IgD-negative memory B cell (primary cell): ENCODE measurements around the gene OR8D1. TPM values are rescaled to one million over a fixed set of nuclear protein-coding genes. Genes with fewer than 3 reads are reported as not detected.

Experiments used
- H3K27ac Mint-ChIP-seq, 3 donors: one replicate each; pipeline ENCODE4 v1.8.0; 2020 to 2022; ENCODE audit warnings: mild to moderate bottlenecking in 3 of 3, mixed read lengths in 3 of 3, moderate library complexity in 1 of 3
- H3K27me3 Mint-ChIP-seq: one replicate; pipeline ENCODE4 v1.8.0; 2021; ENCODE audit warnings: mixed read lengths
- H3K36me3 Mint-ChIP-seq: one replicate; pipeline ENCODE4 v1.8.0; 2020; ENCODE audit warnings: mild to moderate bottlenecking, mixed read lengths
- H3K4me1 Mint-ChIP-seq, 3 donors: one replicate each; pipeline ENCODE4 v1.8.0; 2020 to 2022; ENCODE audit warnings: mixed read lengths in 3 of 3, mild to moderate bottlenecking in 1 of 3
- H3K4me3 Mint-ChIP-seq, 4 donors: one replicate each; pipeline ENCODE4 v1.8.0; 2020 to 2022; ENCODE audit warnings: mild to moderate bottlenecking in 4 of 4, mixed read lengths in 4 of 4, moderate library complexity in 3 of 4
- H3K9me3 Mint-ChIP-seq, 3 donors: one replicate each; pipeline ENCODE4 v1.8.0; 2020 to 2021; ENCODE audit warnings: mixed read lengths in 3 of 3, mild to moderate bottlenecking in 1 of 3
- polyA plus RNA-seq: library from polyadenylated mRNA; unstranded; fragments of 300-500 nt; fragmentation: Illumina TruSeq; gene quantifications from one replicate; pipeline ENCODE4 v1.2.3, GENCODE V29; 2021

OR8D1 gene
- not detected for polyA plus RNA-seq

DNA sequence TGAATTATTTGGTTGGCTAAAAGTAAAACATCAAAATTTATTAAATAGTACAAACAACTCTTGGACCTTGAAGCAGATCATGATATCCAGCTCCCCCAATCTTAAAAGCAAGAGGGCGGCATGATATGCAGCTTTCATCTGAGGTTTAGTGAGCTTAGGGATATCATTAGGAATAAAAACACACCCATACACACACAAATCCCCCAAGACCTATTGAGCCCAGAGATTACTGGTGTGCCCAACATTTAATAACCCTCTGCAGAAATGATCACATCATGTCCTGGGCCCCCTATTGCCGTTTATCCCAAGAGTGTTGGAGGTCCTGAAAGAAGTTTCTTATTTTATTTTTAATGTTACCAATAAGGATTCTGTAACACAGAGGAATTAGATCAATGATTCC, at the start of gene OR8D1:
TSS of gene OR8D1 (minus strand) at position 101 of the 400 bp plus-strand sequence. CDS start 3,183 bp downstream, outside the sequence.
- no peak within 1 kb of the TSS for H3K27ac Mint-ChIP-seq
- H3K4me3 Mint-ChIP-seq: no peak within 1 kb of the TSS
- no peaks in the 10 kb centered on the region for H3K4me1 Mint-ChIP-seq
- H3K27me3 Mint-ChIP-seq: peaks cover 6% of the 10 kb centered on the region
- peaks cover 0 to 7% (median 0%) of the 10 kb centered on the region in 3 donors for H3K9me3 Mint-ChIP-seq
- H3K36me3 Mint-ChIP-seq: no peaks in the 10 kb centered on the region

DNA sequence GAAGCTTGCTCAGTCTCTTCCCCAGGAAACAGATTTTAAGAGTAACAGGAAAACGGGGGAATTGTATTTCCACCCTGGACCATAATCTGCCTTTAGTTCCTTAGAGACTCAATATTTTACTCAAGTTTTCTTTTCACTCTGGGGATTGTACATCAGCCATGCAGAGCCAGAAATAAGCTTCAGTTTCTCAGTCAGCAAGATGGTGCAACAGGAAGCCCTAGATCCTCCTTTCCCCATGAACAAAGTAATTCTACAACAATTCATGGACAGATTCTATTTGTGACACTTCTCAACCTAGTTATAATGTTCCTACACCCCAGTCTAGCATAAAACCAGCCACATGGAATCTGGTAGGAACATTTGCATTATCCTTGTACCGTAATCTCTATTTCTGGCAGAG, 45.8 kb upstream of the OR8D1 start:
- H3K4me3 Mint-ChIP-seq: no peak overlapping the region
- peaks cover 0 to 2% (median 2%) of the 10 kb centered on the region in 3 donors for H3K9me3 Mint-ChIP-seq
- no peaks in the 10 kb centered on the region for H3K36me3 Mint-ChIP-seq
- no peaks in the 10 kb centered on the region for H3K27me3 Mint-ChIP-seq
- H3K27ac Mint-ChIP-seq: no peak overlapping the region
- peaks cover 0 to 7% (median 3%) of the 10 kb centered on the region in 3 donors for H3K4me1 Mint-ChIP-seq

DNA sequence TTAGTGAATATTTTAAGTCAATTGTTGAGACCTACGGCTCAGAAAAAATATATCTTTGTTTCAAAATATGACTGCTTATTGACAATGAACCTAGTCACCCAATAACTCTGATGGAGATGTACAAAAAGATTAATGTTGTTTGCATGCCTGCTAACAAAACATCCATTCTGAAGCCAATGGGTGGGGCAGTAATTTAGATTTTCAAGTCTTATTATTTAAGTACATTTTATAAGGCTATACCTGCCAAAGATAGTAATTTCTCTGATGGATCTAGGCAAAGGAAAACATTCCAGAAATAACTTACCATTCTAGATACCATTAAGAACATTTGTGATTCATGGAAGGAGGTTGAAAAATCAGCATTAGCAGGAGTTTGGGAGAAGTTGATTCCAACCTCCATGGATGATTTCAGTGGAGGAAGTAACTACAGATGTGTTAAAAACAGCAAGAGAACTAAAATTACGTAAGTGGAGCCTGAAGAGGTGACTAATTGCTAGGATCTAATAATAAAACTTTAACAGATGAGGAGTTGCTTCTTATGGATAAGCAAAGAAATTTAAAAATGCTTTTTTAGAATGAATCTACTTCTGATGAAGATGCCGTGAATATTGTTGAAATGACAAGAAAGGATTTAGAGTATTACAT, 32.7 kb upstream of the OR8D1 start:
- Mint-ChIP-seq H3K4me1 (no peaks in the 10 kb centered on the region), H3K4me3 (no peak overlapping the region), H3K9me3 (peaks cover 2 to 7% (median 6%) of the 10 kb centered on the region in 3 donors), H3K36me3 (no peaks in the 10 kb centered on the region), H3K27me3 (peaks cover 2% of the 10 kb centered on the region), H3K27ac (no peak overlapping the region)

DNA sequence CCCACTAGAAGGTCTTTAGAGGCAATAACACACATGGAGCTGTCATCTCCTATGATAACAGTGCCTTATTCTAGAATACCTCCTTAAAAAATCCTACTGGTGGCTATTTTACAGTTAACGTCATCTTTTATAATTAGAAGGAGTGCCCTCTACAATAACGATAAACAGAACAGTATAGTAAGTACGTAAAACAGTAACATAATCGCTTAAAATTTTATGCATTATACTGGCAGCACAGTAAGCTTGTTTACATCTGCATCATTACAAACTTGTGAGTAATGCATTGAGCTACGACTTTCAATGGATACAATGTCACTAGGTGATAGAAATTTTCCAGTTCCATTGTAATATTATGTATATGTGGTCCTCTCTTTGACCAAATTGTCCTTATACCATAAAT, 30.6 kb upstream of the OR8D1 start:
- H3K4me3 Mint-ChIP-seq: no peak overlapping the region
- no peak overlapping the region for H3K27ac Mint-ChIP-seq
- peaks cover 2% of the 10 kb centered on the region for H3K27me3 Mint-ChIP-seq
- H3K9me3 Mint-ChIP-seq: peaks cover 0 to 6% (median 2%) of the 10 kb centered on the region in 3 donors
- H3K36me3 Mint-ChIP-seq: no peaks in the 10 kb centered on the region
- peaks cover 0 to 6% (median under 1%) of the 10 kb centered on the region in 3 donors for H3K4me1 Mint-ChIP-seq

DNA sequence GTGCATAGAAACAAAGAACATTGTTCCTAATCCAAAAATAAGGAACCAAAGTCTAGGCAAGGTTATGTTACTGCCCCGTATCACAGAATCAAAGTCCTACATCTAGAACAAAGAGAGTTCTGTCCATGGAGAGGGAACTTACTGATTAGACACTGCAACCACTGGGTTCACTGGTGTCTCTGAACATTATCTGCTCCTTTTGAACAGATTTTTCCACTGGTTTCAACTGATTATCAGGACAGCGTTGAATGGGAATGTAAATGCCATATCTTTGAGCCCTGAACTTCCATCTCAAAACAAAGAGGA, 26.3 kb upstream of the OR8D1 start:
- peaks cover 0 to 11% (median 3%) of the 10 kb centered on the region in 3 donors for H3K4me1 Mint-ChIP-seq
- H3K27me3 Mint-ChIP-seq: peaks cover 2% of the 10 kb centered on the region
- H3K36me3 Mint-ChIP-seq: no peaks in the 10 kb centered on the region
- H3K27ac Mint-ChIP-seq: no peak overlapping the region
- no peaks in the 10 kb centered on the region for H3K9me3 Mint-ChIP-seq
- no peak overlapping the region for H3K4me3 Mint-ChIP-seq

DNA sequence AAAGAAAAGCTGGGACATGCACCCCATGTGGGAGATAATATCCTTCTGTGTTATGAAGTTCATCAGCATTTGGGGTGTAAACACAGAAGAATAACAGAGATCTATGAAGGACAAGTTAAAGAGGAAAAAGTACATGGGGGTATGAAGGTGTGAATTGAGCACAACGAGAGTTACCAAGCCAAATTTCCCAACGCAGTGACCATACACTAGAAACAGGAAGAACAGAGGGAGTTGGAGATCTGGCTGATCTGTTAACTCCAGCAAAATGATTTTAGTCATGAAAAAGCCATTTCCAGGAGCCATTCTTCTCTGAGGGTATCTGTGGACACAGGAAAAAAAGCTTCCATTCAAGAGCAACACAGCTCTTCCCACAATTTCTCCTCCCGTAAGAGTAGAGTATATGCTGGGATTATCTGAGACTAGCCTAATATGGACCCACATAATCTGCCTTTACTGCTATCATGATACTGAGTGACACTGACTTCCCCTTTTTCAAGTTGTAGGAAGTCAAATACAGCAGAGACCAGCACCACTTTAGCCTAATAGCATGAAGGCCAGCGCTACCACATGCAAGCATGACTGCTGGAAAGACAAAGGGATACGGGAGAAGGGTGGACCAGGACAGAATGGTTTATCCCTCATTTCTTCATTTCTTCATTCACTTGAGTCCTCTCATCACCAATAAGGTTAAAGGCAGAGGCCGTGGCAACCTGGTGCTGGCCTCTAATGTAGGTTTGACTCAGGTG, 25.8 kb upstream of the OR8D1 start:
- Mint-ChIP-seq H3K9me3 (no peaks in the 10 kb centered on the region), H3K27ac (no peak overlapping the region), H3K4me1 (peaks cover 0 to 11% (median 3%) of the 10 kb centered on the region in 3 donors), H3K4me3 (no peak overlapping the region), H3K27me3 (no peaks in the 10 kb centered on the region), H3K36me3 (no peaks in the 10 kb centered on the region)

DNA sequence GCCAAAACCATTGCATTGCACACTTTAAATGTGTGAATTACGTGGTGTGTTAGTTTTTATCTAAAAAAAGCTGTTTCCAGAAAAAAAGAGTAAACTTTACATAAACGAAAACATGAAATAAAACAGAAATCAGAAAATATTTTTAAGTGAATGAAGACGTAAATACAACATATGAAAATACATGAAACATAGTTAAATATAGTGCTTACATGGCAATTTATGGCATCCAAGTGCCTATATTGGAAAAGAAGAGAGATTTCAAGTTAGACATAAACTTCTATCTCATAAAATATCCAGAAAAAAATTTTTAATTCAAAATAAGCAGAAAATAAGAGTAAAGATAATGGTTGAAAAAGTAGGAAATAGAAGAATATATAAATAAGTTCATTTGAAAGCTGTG, 18.1 kb upstream of the OR8D1 start:
- Mint-ChIP-seq H3K36me3 (no peaks in the 10 kb centered on the region), H3K4me3 (peak overlapping the region in 1 of 4 donors; percentile 29), H3K4me1 (peaks cover 20 to 32% (median 27%) of the 10 kb centered on the region in 3 donors), H3K27ac (no peak overlapping the region), H3K9me3 (no peaks in the 10 kb centered on the region), H3K27me3 (no peaks in the 10 kb centered on the region)

DNA sequence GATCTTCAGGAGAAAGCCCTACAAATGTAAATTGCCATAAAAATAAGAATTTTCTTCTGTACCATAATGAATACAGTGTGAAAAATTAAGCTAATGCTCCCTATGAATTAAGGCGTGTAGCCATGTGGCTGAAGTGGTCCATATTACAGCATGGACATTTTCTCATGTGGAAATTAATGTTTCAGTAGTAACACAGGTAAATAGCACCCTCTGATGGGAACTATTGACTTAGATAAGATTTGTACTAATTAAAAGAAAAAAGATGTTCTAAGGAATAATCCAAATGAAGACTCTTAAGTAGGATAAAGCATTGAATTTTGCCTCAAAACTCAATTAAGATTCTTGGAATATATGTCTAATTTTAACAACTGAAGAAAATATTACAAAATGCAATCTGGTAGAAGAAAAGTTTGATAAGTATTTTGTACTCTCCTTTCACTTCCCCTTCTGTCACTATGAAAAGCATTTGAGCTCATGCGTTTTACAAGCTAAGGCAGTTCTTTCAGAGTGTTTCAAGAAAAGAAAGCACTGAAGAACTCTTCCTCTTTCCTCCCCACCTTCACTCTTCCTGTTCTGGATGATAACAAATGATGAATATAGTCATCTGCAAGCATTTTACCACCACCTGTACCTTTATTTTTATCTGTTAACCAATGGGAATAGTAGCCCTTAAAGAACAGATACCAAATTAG, 16.2 kb upstream of the OR8D1 start:
- Mint-ChIP-seq H3K27me3 (no peaks in the 10 kb centered on the region), H3K4me3 (peak overlapping the region in 2 of 4 donors; percentile 38 to 67), H3K9me3 (no peaks in the 10 kb centered on the region), H3K4me1 (peaks cover 23 to 45% (median 37%) of the 10 kb centered on the region in 3 donors), H3K27ac (peak overlapping the region; percentile 5 to 75 (median 64)), H3K36me3 (no peaks in the 10 kb centered on the region)

DNA sequence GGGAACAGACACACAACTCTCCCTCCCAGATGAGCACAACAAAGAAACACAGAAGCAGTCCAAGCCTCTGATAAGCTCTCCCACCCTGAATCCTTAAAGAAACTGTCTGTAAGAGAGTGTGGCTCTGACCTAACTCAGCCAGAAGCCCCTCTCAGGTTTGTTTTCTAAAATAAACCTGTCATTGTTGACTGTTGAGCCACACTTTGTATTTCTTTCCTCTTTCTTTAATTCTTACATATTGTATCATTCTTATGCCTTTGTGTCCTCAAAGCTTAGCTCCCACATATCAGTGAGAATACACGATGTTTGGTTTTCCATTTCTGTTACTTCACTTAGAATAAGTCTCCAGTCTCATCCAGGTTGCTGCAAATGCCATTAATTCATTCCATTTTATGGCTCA, 14.0 kb upstream of the OR8D1 start:
- no peaks in the 10 kb centered on the region for H3K9me3 Mint-ChIP-seq
- H3K4me1 Mint-ChIP-seq: peaks cover 28 to 53% (median 41%) of the 10 kb centered on the region in 3 donors
- H3K27ac Mint-ChIP-seq: no peak overlapping the region
- H3K36me3 Mint-ChIP-seq: no peaks in the 10 kb centered on the region
- H3K4me3 Mint-ChIP-seq: no peak overlapping the region
- no peaks in the 10 kb centered on the region for H3K27me3 Mint-ChIP-seq

DNA sequence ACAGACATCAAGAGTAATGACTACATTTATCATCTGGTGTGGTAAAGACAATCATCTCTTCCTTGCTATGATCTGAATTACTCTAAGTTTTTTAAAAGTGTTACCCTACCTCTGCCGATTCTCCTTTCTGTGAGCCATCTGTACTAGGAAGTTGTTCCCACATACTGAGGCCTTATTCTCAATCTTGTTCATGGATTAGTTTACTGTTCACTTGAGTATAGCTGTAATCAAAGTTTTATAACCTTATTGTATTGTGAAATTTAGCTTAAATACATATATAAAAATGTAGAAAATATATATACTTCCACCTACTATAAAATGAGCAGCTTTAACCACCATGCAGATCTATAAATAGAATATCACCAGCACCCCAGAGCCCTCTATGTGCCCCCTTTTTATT, 8.6 kb upstream of the OR8D1 start:
- peaks cover 3% of the 10 kb centered on the region for H3K27me3 Mint-ChIP-seq
- no peak overlapping the region for H3K4me3 Mint-ChIP-seq
- H3K4me1 Mint-ChIP-seq: peaks cover 8 to 21% (median 14%) of the 10 kb centered on the region in 3 donors
- peaks cover 0 to 4% (median 3%) of the 10 kb centered on the region in 3 donors for H3K9me3 Mint-ChIP-seq
- no peaks in the 10 kb centered on the region for H3K36me3 Mint-ChIP-seq
- H3K27ac Mint-ChIP-seq: no peak overlapping the region

DNA sequence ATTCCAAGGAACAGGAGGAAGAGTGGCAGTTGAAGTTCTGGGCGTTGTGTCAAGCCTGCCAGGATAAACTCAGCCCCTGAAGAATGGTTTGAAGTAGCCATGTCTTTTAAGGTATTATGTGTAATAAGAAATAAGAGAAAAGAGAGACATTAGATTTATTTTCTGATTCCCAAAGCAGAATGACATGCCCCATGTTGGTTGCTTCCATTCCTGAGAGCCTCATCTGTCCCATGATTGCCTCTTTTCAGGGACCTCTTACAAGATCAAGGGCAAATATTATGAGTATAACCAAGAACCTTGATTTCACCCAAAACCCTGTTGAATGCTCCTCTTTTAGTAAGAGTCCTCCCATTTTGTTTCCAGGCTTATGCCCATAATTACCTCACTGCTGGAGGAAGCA, 6.3 kb upstream of the OR8D1 start, which contains the start of gene OR8D2:
TSS of gene OR8D2 (minus strand) at position 101 of the 400 bp plus-strand sequence. CDS start at position 101, 0 bp downstream.
- peaks cover 5 to 9% (median 7%) of the 10 kb centered on the region in 3 donors for H3K4me1 Mint-ChIP-seq
- H3K9me3 Mint-ChIP-seq: peaks cover 0 to 4% (median 3%) of the 10 kb centered on the region in 3 donors
- H3K4me3 Mint-ChIP-seq: no peak within 1 kb of the TSS
- H3K36me3 Mint-ChIP-seq: no peaks in the 10 kb centered on the region
- no peak within 1 kb of the TSS for H3K27ac Mint-ChIP-seq
- peaks cover 9% of the 10 kb centered on the region for H3K27me3 Mint-ChIP-seq

DNA sequence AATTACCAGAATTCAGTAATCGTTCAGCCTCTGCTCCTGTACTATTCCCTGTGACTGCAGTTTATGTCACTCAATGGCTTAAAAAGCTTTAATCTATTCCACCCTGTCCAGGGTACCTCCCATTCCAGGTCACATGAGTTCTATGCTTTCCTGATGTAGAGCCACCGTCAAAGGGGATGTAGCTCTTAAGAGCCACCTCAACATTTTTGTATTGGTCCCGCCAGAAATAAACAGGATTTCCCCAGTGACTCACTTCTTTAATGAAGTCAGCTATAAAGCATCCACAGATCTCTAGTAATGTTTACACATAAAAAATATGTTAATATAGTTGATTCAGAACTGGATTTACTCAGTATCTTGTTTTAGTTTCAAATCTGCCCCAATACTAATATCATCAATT, 1.3 kb upstream of the OR8D1 start:
- H3K4me3 Mint-ChIP-seq: no peak overlapping the region

DNA sequence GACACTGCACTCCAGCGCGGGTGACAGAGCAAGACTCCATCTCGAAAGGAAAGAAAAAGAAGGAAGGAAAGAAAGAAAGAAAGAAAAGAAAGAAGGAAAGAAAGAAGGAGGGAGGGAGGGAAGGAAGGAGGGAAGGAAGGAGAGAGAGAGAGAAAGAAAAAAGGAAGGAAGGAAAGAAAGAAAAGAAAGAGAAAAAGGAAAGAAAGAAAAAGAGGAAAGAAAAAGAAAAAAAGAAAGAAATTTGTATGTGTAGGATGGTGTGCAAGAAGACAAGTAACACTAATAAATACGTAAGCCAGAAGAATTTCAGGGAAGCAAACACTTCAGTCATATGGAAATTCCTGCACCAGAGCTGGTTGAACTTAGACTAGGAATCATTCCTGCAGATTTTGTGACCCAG, 618 bp downstream of the OR8D1 start:
- Mint-ChIP-seq H3K4me3 (no peak overlapping the region), H3K4me1 (no peaks in the 10 kb centered on the region), H3K36me3 (no peaks in the 10 kb centered on the region), H3K9me3 (peaks cover 0 to 5% (median 0%) of the 10 kb centered on the region in 3 donors), H3K27me3 (peaks cover 6% of the 10 kb centered on the region), H3K27ac (no peak overlapping the region)

More for the DNA sequence above, 1.3 kb upstream of the OR8D1 start:
- Mint-ChIP-seq H3K4me1 (no peaks in the 10 kb centered on the region), H3K27me3 (peaks cover 6% of the 10 kb centered on the region), H3K36me3 (no peaks in the 10 kb centered on the region), H3K27ac (no peak overlapping the region), H3K9me3 (peaks cover 0 to 5% (median 4%) of the 10 kb centered on the region in 3 donors)

DNA sequence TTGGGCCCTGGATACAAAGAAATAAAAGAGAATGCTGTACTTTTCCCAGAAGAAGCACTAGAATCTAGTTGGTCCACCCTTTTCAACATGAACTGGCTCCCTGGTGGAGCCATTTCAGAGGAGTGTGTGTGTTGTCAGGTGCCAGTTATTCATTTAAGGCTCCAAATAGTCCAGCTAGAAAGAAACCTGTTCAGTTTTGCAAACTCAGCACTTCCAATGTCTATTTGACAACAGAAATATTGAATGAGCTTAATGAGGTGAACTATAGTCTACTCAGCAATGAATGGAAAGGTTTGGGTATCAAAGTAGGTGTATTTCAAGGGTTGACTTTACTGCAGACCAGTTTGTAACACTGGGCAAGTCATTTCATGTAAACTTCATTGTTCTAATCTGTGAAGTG, 2.1 kb downstream of the OR8D1 start:
- Mint-ChIP-seq H3K27ac (no peak overlapping the region), H3K4me1 (no peaks in the 10 kb centered on the region), H3K4me3 (no peak overlapping the region), H3K27me3 (peaks cover 6% of the 10 kb centered on the region), H3K9me3 (peaks cover 0 to 4% (median 0%) of the 10 kb centered on the region in 3 donors), H3K36me3 (no peaks in the 10 kb centered on the region)

DNA sequence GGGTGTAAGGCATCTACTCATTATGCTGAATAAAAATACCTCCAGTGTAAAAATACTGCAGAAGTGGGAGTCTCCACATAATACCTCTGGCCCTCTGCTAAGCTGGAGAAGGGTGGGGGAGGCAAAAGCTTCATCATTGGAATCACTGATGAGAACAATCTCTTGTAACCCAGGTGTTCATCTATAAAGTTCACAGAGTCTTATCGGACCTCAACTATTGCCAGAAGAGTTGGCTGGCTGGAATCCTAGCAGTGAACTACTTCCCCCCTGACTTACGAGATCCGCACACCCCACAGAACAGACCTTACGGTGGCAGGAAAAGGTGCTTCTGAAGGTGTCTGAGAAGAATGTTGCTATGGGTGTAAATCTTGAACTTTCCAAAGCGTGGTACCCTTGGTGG, 2.5 kb downstream of the OR8D1 start:
- peaks cover 0 to 4% (median 0%) of the 10 kb centered on the region in 3 donors for H3K9me3 Mint-ChIP-seq
- H3K4me1 Mint-ChIP-seq: no peaks in the 10 kb centered on the region
- H3K36me3 Mint-ChIP-seq: no peaks in the 10 kb centered on the region
- H3K4me3 Mint-ChIP-seq: no peak overlapping the region
- H3K27me3 Mint-ChIP-seq: peaks cover 4% of the 10 kb centered on the region
- H3K27ac Mint-ChIP-seq: no peak overlapping the region
